Frontal cortex (tissue), 4 donors: Measurements from ENCODE around the gene ELAVL1. TPM values are rescaled to one million over a fixed set of nuclear protein-coding genes. Genes with fewer than 3 reads are reported as not detected.
A peak's percentile ranks its signal among the peaks of the same experiment; 100 is the strongest.
"Not testable (repeated sequence)": the region's sequence is repeated elsewhere in the genome, so short reads cannot be mapped to it uniquely, and the experiment has no call there.

Source experiments
- DNase-seq, 2 donors: peaks; one replicate each; pipeline ENCODE4 v3.0.0; 2012; ENCODE audit warnings: low spot score in 2 of 2
- FAIRE-seq: peaks from 2 replicates; lab custom pipeline; 2012; peaks lifted over from hg19 to GRCh38; lab: Jason Lieb, UNC
- total RNA-seq: library from RNA; depleted of rRNA; stranded (reverse); fragments of >200 nt; gene quantifications from one replicate; pipeline ENCODE4 v1.2.3, GENCODE V29; 2014
- donor health status: control.
- donor health status: control.
- donor health status: control.

The ELAVL1 gene
- total RNA-seq, 1 donor from 2014 or later, result 14.3 TPM

- FAIRE-seq, result no peak
- DNase-seq, result peak; percentile 70 to 73
Observed at GRCh38 chr19:7944177-7944761, 61.2 kb downstream of the ELAVL1 start.

- FAIRE-seq, result peak; percentile 98
- peak; percentile 96 to 97 for DNase-seq
Observed at GRCh38 chr19:7943444-7944176, 61.8 kb downstream of the ELAVL1 start, which contains the start of gene TIMM44. TIMM44 (minus strand) TSS chr19:7943666; CDS start chr19:7943651, 15 bp downstream.

GRCh38 chr19:7942981-7943443 lies 62.4 kb downstream of the ELAVL1 start:
- FAIRE-seq, result no peak
- DNase-seq, result no peak

GRCh38 chr19:7941895-7942596 lies 63.4 kb downstream of the ELAVL1 start:
- DNase-seq (no peak), FAIRE-seq (no peak)

GRCh38 chr19:7940841-7941240 lies 64.6 kb downstream of the ELAVL1 start:
- no peak for FAIRE-seq

GRCh38 chr19:7934766-7935165 lies 70.7 kb downstream of the ELAVL1 start:
- DNase-seq (no peak), FAIRE-seq (no peak)

More at GRCh38 chr19:7940841-7941240, 64.6 kb downstream of the ELAVL1 start:
- DNase-seq, result no peak

- DNase-seq (no peak), FAIRE-seq (no peak)
Observed at GRCh38 chr19:7933828-7934725, 71.4 kb downstream of the ELAVL1 start.

GRCh38 chr19:7933411-7933810 lies 72.0 kb downstream of the ELAVL1 start:
- no peak for FAIRE-seq

GRCh38 chr19:7932930-7933300 lies 72.5 kb downstream of the ELAVL1 start:
- DNase-seq (no peak), FAIRE-seq (no peak)

More at GRCh38 chr19:7933411-7933810, 72.0 kb downstream of the ELAVL1 start:
- no peak for DNase-seq

- no peak for FAIRE-seq
- DNase-seq, result no peak
Observed at GRCh38 chr19:7932276-7932929, 73.0 kb downstream of the ELAVL1 start.

GRCh38 chr19:7931221-7932061 lies 74.0 kb downstream of the ELAVL1 start:
- FAIRE-seq (no peak), DNase-seq (no peak)

GRCh38 chr19:7930765-7931164 lies 74.7 kb downstream of the ELAVL1 start:
- DNase-seq (no peak), FAIRE-seq (no peak)

- FAIRE-seq, DNase-seq: not testable (repeated sequence)
Observed at GRCh38 chr19:7930030-7930429, 75.4 kb downstream of the ELAVL1 start.

GRCh38 chr19:7928741-7929701 lies 76.4 kb downstream of the ELAVL1 start:
- DNase-seq, result no peak
- no peak for FAIRE-seq

- DNase-seq (no peak), FAIRE-seq (no peak)
Observed at GRCh38 chr19:7928334-7928706, 77.1 kb downstream of the ELAVL1 start.

GRCh38 chr19:7927605-7928333 lies 77.7 kb downstream of the ELAVL1 start:
- FAIRE-seq (no peak), DNase-seq (no peak)
